Neuronal stem cell (in vitro differentiated cells): ENCODE results near the gene ATE1.

Experiments used
- DNase-seq: peaks from one replicate; pipeline ENCODE4 v3.0.0-alpha.2; 2013; ENCODE audit warnings: low spot score
- H2AFZ ChIP-seq: one replicate; pipeline ENCODE4 v1.6.1; 2013; ENCODE audit warnings: mild to moderate bottlenecking, low read length, inconsistent platforms
- H2AK5ac ChIP-seq: 2 replicates; pipeline ENCODE4 v1.6.1; 2013; ENCODE audit warnings: low read depth, mild to moderate bottlenecking, inconsistent platforms, low read length, moderate library complexity, mixed read lengths
- H2BK120ac ChIP-seq: 2 replicates; pipeline ENCODE4 v1.6.1; 2013; ENCODE audit warnings: low read depth, mild to moderate bottlenecking, inconsistent platforms, low read length, moderate library complexity, mixed read lengths
- H2BK12ac ChIP-seq: one replicate; pipeline ENCODE4 v1.6.1; 2013; ENCODE audit warnings: low read length, inconsistent platforms
- H2BK15ac ChIP-seq: 2 replicates; pipeline ENCODE4 v1.6.1; 2013; ENCODE audit warnings: mild to moderate bottlenecking, low read length, inconsistent platforms, mixed read lengths
- H2BK5ac ChIP-seq: one replicate; pipeline ENCODE4 v1.6.1; 2013; ENCODE audit warnings: inconsistent platforms, mild to moderate bottlenecking, low read length, moderate library complexity
- H3K14ac ChIP-seq: one replicate; pipeline ENCODE4 v1.6.1; 2013; ENCODE audit warnings: low read length, inconsistent platforms
- H3K18ac ChIP-seq: 2 replicates; pipeline ENCODE4 v1.6.1; 2013; ENCODE audit warnings: low read length, inconsistent platforms
- H3K23ac ChIP-seq: 2 replicates; pipeline ENCODE4 v1.6.1; 2013; ENCODE audit warnings: low read depth, mild to moderate bottlenecking, mixed read lengths, low read length, inconsistent platforms; ENCODE audit not compliant: poor library complexity
- H3K27ac ChIP-seq: replicated peaks from 3 replicates; pipeline ENCODE4 v1.5.1; 2013; ENCODE audit warnings: low read length, inconsistent platforms
- H3K27me3 ChIP-seq, 3 experiments: 2 replicates each; pipeline ENCODE4 v1.6.1; 2013; ENCODE audit warnings: low read length in 3 of 3, mild to moderate bottlenecking in 2 of 3, inconsistent platforms in 1 of 3, low read depth in 1 of 3, mixed read lengths in 1 of 3, moderate library complexity in 1 of 3; ENCODE audit not compliant: control insufficient read depth in 3 of 3, insufficient read depth in 3 of 3
- H3K36me3 ChIP-seq, 2 donors: replicated peaks in 1 of 2; 2 replicates each; pipeline ENCODE4 v1.6.1; 2013; ENCODE audit warnings: low read length in 2 of 2; ENCODE audit not compliant: control insufficient read depth in 2 of 2, insufficient read depth in 2 of 2
- H3K4ac ChIP-seq: 2 replicates; pipeline ENCODE4 v1.6.1; 2013; ENCODE audit warnings: inconsistent platforms, mild to moderate bottlenecking, low read length, moderate library complexity
- H3K4me1 ChIP-seq, 2 donors: 1 replicate in 1 of 2; 2 replicates in 1 of 2; pipeline ENCODE4 v1.6.1; 2013; ENCODE audit warnings: low read length in 2 of 2, low read depth in 1 of 2; ENCODE audit not compliant: control insufficient read depth in 2 of 2, insufficient read depth in 1 of 2
- H3K4me2 ChIP-seq: one replicate; pipeline ENCODE4 v1.6.1; 2013; ENCODE audit warnings: mild to moderate bottlenecking, low read length, inconsistent platforms; ENCODE audit not compliant: insufficient read depth, poor library complexity, severe bottlenecking
- H3K4me3 ChIP-seq, 2 donors: 2 replicates each; pipeline ENCODE4 v1.5.1; 2013; ENCODE audit warnings: low read length in 2 of 2, mild to moderate bottlenecking in 2 of 2, inconsistent platforms in 1 of 2, moderate library complexity in 1 of 2
- H3K79me1 ChIP-seq: one replicate; pipeline ENCODE4 v1.6.1; 2013; ENCODE audit warnings: low read depth, mild to moderate bottlenecking, inconsistent platforms, low read length, moderate library complexity
- H3K9ac ChIP-seq: one replicate; pipeline ENCODE4 v1.6.1; 2013; ENCODE audit warnings: mild to moderate bottlenecking, low read depth, low read length, inconsistent platforms; ENCODE audit not compliant: poor library complexity
- H3K9me3 ChIP-seq, 2 donors: replicated peaks in 1 of 2; 2 replicates each; pipeline versions ENCODE3 to v1.6.1; 2013; ENCODE audit warnings: low read length in 2 of 2, mild to moderate bottlenecking in 2 of 2, inconsistent platforms in 1 of 2, low read depth in 1 of 2, mixed read lengths in 1 of 2, moderate library complexity in 1 of 2; ENCODE audit not compliant: control insufficient read depth in 2 of 2, insufficient read depth in 1 of 2
- H4K8ac ChIP-seq: one replicate; pipeline ENCODE4 v1.6.1; 2013; ENCODE audit warnings: low read depth, mild to moderate bottlenecking, inconsistent platforms, low read length, moderate library complexity
- H4K91ac ChIP-seq: one replicate; pipeline ENCODE4 v1.6.1; 2013; ENCODE audit warnings: low read length, low read depth, mild to moderate bottlenecking, inconsistent platforms; ENCODE audit not compliant: poor library complexity
- WGBS, 2 donors: extraction: QIAGEN DNeasy Blood & Tissue Kit; methylation state at CpG; one replicate each; pipeline ENCODE4 v1.1.7; 2013; ENCODE audit warnings: missing lambda C conversion rate in 2 of 2, mixed read lengths in 1 of 2; ENCODE audit not compliant: insufficient read length in 2 of 2, insufficient replicate concordance in 1 of 2; ENCODE audit errors: extremely low coverage in 2 of 2; 5-methylcytosine and 5-hydroxymethylcytosine counted together

The ATE1 gene

GRCh38 chr10:121788717-121789116, 139.1 kb downstream of the ATE1 start:
- Histone ChIP-seq H4K91ac (no peak overlapping the region), H2BK120ac (no peak overlapping the region), H3K9ac (no peak overlapping the region), H3K4ac (no peak overlapping the region), H3K9me3 (peaks cover 0 to 2% of the 10 kb centered on the region in 2 donors), H3K18ac (no peak overlapping the region), H3K27me3 (no peaks in the 10 kb centered on the region), H2AK5ac (no peak overlapping the region), H3K4me3 (no peak overlapping the region), H2AFZ (no peak overlapping the region), H3K14ac (no peak overlapping the region), H2BK5ac (no peak overlapping the region), H3K27ac (no peak overlapping the region), H3K4me1 (peaks cover 0 to 3% of the 10 kb centered on the region in 2 donors), H2BK15ac (no peak overlapping the region), H3K23ac (no peak overlapping the region), H2BK12ac (no peak overlapping the region), H3K79me1 (no peaks in the 10 kb centered on the region), H3K4me2 (no peak overlapping the region), H3K36me3 (peaks cover 0 to 26% of the 10 kb centered on the region in 2 donors), H4K8ac (no peak overlapping the region)
- no peak for DNase-seq
- no CpG with 5 or more reads among the region's 3 CpGs for WGBS, 2 donors

DNA sequence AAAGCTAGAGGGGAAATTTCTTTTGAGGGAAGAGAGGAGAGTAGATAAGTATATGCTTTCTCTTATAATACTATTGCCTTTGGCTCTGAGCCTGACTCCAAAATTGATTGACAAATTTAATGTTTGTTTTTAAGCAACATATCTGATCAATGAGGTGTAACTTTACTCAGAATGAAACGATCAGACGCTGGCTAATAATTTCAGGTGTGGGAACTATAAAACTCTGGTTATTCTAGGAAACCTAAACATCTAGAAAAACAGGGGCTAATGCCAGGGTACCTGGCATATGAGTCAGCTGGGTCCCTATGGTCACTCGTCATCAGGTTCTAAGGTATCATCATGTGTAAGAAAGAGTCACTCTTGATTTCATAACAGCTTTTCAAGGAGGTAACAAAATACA, 139.7 kb downstream of the ATE1 start:
- Histone ChIP-seq H2BK120ac (no peak overlapping the region), H2AFZ (no peak overlapping the region), H2BK12ac (no peak overlapping the region), H2BK15ac (no peak overlapping the region), H3K4me1 (peaks cover 0 to 3% of the 10 kb centered on the region in 2 donors), H3K36me3 (peaks cover 0 to 26% of the 10 kb centered on the region in 2 donors), H3K18ac (no peak overlapping the region), H4K8ac (no peak overlapping the region), H3K9ac (no peak overlapping the region), H3K4me2 (no peak overlapping the region), H3K4me3 (no peak overlapping the region), H3K14ac (no peak overlapping the region), H2BK5ac (no peak overlapping the region), H3K79me1 (no peaks in the 10 kb centered on the region), H3K27ac (no peak overlapping the region), H2AK5ac (no peak overlapping the region), H3K27me3 (no peaks in the 10 kb centered on the region), H4K91ac (no peak overlapping the region), H3K23ac (no peak overlapping the region), H3K9me3 (no peaks in the 10 kb centered on the region), H3K4ac (no peak overlapping the region)
- no peak for DNase-seq
- WGBS, 2 donors, result no CpG with 5 or more reads among the region's 3 CpGs

DNA sequence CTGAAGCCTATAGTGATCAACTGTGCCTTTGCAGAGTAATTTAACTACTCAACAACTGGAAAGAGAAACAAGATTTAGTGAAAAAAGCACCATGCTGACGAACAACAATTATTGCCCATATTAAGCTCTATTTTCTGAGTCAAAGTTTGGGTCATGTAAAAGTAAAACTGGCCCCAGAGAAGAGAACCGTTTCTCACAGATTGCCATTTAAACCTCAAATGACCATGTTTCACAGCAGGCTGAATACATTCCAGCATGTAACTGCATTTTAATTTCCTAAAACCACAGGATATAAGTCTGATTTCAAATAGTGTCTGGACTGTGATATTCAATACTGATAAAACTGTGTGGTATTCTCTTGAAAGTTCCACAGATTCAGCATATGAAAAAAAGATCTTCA, 140.7 kb downstream of the ATE1 start:
- Histone ChIP-seq H3K4me2 (no peak overlapping the region), H2BK15ac (no peak overlapping the region), H3K36me3 (peaks cover 0 to 26% of the 10 kb centered on the region in 2 donors), H2AK5ac (no peak overlapping the region), H4K91ac (no peak overlapping the region), H3K4me3 (no peak overlapping the region), H3K79me1 (no peaks in the 10 kb centered on the region), H3K23ac (no peak overlapping the region), H2BK5ac (no peak overlapping the region), H3K27me3 (no peaks in the 10 kb centered on the region), H3K14ac (no peak overlapping the region), H3K9ac (no peak overlapping the region), H4K8ac (no peak overlapping the region), H3K4me1 (peaks cover 0 to 1% of the 10 kb centered on the region in 2 donors), H2BK120ac (no peak overlapping the region), H2BK12ac (no peak overlapping the region), H3K9me3 (no peaks in the 10 kb centered on the region), H3K18ac (no peak overlapping the region), H3K27ac (no peak overlapping the region), H3K4ac (no peak overlapping the region), H2AFZ (no peak overlapping the region)
- no peak for DNase-seq
- no CpG with 5 or more reads among the region's 2 CpGs for WGBS, 2 donors

GRCh38 chr10:121783782-121784372, 144.0 kb downstream of the ATE1 start:
- peaks cover 0 to 14% of the 10 kb centered on the region in 2 donors for H3K36me3 ChIP-seq
- WGBS, 2 donors, result no CpG with 5 or more reads among the region's 6 CpGs
- no peaks in the 10 kb centered on the region for H3K4me1 ChIP-seq
- no peak overlapping the region for H2BK12ac ChIP-seq
- no peak overlapping the region for H4K8ac ChIP-seq
- H3K4me3 ChIP-seq, result no peak overlapping the region
- no peak overlapping the region for H4K91ac ChIP-seq
- H3K4ac ChIP-seq, result no peak overlapping the region
- no peak overlapping the region for H3K27ac ChIP-seq
- H3K9me3 ChIP-seq, result no peaks in the 10 kb centered on the region
- no peak overlapping the region for H3K23ac ChIP-seq
- no peaks in the 10 kb centered on the region for H3K79me1 ChIP-seq
- no peak overlapping the region for H2BK15ac ChIP-seq
- no peak overlapping the region for H2BK120ac ChIP-seq
- H3K18ac ChIP-seq, result no peak overlapping the region
- H3K4me2 ChIP-seq, result no peak overlapping the region
- no peak overlapping the region for H2AFZ ChIP-seq
- H2BK5ac ChIP-seq, result no peak overlapping the region
- H3K27me3 ChIP-seq, result no peaks in the 10 kb centered on the region
- no peak for DNase-seq
- H2AK5ac ChIP-seq, result no peak overlapping the region
- no peak overlapping the region for H3K9ac ChIP-seq
- H3K14ac ChIP-seq, result no peak overlapping the region
